Heart right ventricle (tissue), 16 donors: ENCODE measurements around the gene TNFSF15. TPM values are rescaled to one million over a fixed set of nuclear protein-coding genes. Genes with fewer than 3 reads are reported as not detected.
A peak's percentile ranks its signal among the peaks of the same experiment; 100 is the strongest.
"Not testable (repeated sequence)": the region's sequence is repeated elsewhere in the genome, so short reads cannot be mapped to it uniquely, and the experiment has no call there.

Experiments used
- ATAC-seq, 8 donors: fragments of 200-7000 bp; cut with Tn5 transposase; one replicate each; pipeline ENCODE4 v1.9.1; 2020; ENCODE audit warnings: mild to moderate bottlenecking in 8 of 8, moderate library complexity in 8 of 8, moderate number of reproducible peaks in 1 of 8
- DNase-seq, 2 donors: peaks; one replicate each; pipeline ENCODE4 v3.0.0-alpha.2; 2020
- H3K27ac ChIP-seq, 10 donors: fragments of 200-600 bp; sonication (generic) in 2 of 10; one replicate each; pipeline versions ENCODE4 v1.5.0 to v1.8.0; 2020 to 2022; ENCODE audit warnings: mild to moderate bottlenecking in 3 of 10
- H3K27me3 ChIP-seq, 7 donors: fragments of 200-600 bp; one replicate each; pipeline ENCODE4 v1.8.0; 2021 to 2022; ENCODE audit warnings: mild to moderate bottlenecking in 2 of 7
- H3K36me3 ChIP-seq, 9 donors: fragments of 200-600 bp; sonication (generic) in 1 of 9; one replicate each; pipeline versions ENCODE4 v1.5.0 to v1.8.0; 2020 to 2022; ENCODE audit warnings: mild to moderate bottlenecking in 2 of 9
- H3K4me1 ChIP-seq, 9 donors: fragments of 200-600 bp; sonication (generic) in 1 of 9; one replicate each; pipeline versions ENCODE4 v1.5.0 to v1.8.0; 2020 to 2022; ENCODE audit warnings: mild to moderate bottlenecking in 4 of 9
- H3K4me3 ChIP-seq, 10 donors: fragments of 200-600 bp; sonication (generic) in 2 of 10; one replicate each; pipeline versions ENCODE4 v1.5.0 to v1.8.0; 2020 to 2022; ENCODE audit warnings: mild to moderate bottlenecking in 7 of 10, moderate library complexity in 2 of 10
- H3K9me3 ChIP-seq, 11 donors: fragments of 200-600 bp in 10 of 11; sonication (generic) in 2 of 11; one replicate each; pipeline versions ENCODE4 v1.5.0 to v1.8.0; 2013 to 2022; ENCODE audit warnings: mild to moderate bottlenecking in 2 of 11, control low read depth in 1 of 11, moderate library complexity in 1 of 11
- CTCF ChIP-seq, 9 donors: fragments of 200-600 bp; sonication (generic) in 2 of 9; IDR thresholded peaks; one replicate each; pipeline versions ENCODE4 v1.5.0 to v1.8.0; 2021 to 2022; ENCODE audit warnings: antibody characterized with exemption in 9 of 9, mild to moderate bottlenecking in 5 of 9, moderate library complexity in 1 of 9
- WGBS, 2 donors: extraction: QIAGEN DNeasy Blood & Tissue Kit; methylation state at CpG; one replicate each; pipeline ENCODE4 v1.1.7; 2013; ENCODE audit warnings: inconsistent platforms in 1 of 2; 5-methylcytosine and 5-hydroxymethylcytosine counted together
- intact Hi-C, 10 donors: fragments of 100-400 bp; cut with DNase I; formaldehyde crosslinking; loops; one replicate each; pipeline versions ENCODE4 v1.11.1 to v1.14.2; 2022
- polyA plus RNA-seq, 2 donors: library from polyadenylated mRNA; stranded (reverse); fragments of 200-250 nt; gene quantifications; one replicate each; pipeline ENCODE4 v1.2.3, GENCODE V29; 2013
- total RNA-seq, 10 donors: library from RNA; stranded (reverse); fragmentation: NEBNext Ultra II Directional in 3 of 10; extraction: Animal tissue kit (Norgen Biotek cat#: 25700) in 3 of 10; gene quantifications; one replicate each; pipeline versions ENCODE4 v1.2.1 to v1.2.4, GENCODE V29; 2021 to 2023
- donor health status: Arrhythmogenic right ventricular cardiomyopathy.
- donor health status: ischemic (EF 13 %, LVEDD 7.1; RV severe dilation, severe dysfunction).
- donor health status: healthy with polysubstance abuse.
- donor health status: DM: no; HTN: yes; CAD: no.
- donor health status: DM: no; HTN: no; CAD: no.
- donor health status: ischemic (EF 25% LVEDD 6.9; RV normal size, moderate dysfunction).
- donor health status: ischemic (EF 25% LVEDD 5.7; RV mildly dilated, moderate dysfunction).
- donor health status: healthy.
- donor health status: DM: yes; HTN: yes; CAD: no.
- donor health status: Ischemic cardiomyopathy.
- donor health status: ischemic (EF 35%, LVEDD 5.7; RV mildly dilated, moderate dysfunction).
- donor health status: nonischemic (EF 11% LVEDD 7.7; RV severe dilation, severe dysfunction).
- donor health status: DM: yes; HTN: yes; CAD: no.
- donor health status: PGD.
- donor health status: ischemic (EF 29% LVEDD 5.4; RV normal size, mild dysfunction).
- donor health status: nonischemic (EF 23%, LVEDD 6.1; RV moderate dilation, normal function).

Gene TNFSF15
- total and polyA plus RNA-seq, 12 donors, result 0.01 to 0.62 (median 0.05) TPM; not detected in 5

DNA sequence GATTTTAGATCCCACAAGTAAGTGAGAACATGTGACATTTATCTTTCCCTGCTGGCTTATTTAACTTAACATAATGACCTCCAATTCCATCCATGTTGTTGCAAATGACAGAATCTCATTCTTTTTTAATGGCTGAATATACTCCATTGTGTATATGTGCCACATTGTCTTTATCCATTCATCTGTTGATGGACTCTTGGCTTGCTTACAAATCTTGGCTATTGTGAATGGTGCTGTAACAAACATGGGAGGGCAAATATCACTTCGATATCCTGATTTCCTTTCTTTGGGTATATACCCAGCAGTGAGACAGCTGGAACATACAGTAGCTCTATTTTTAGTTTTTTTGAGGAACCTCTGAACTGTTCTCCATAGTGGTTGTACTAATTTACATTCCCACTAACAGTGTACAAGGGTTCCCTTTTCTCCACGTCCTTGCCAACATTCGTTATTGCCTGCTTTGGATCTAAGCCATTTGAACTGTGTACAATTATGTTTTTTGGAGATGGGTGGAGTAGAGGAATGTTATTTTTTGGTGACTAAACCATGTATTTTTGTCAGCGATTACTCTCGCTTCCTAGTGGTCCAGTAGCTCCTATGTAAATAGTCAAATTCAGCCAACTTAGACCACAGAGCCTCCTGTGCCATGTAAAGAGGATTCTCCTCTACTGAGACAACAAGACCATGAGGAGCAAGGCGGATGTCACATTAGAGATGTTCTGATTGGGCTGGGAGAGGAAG is 60.6 kb downstream of the TNFSF15 start:
- intact Hi-C loops, result no loop called here
- peak in 1 of 8 donors; percentile 42 for ATAC-seq

GRCh38 chr9:114743446-114743845 is 62.4 kb downstream of the TNFSF15 start:
- H3K4me3 ChIP-seq, result no peak overlapping the region
- TF ChIP-seq CTCF (IDR thresholded peaks at IDR 0.05), result no peak
- H3K9me3 ChIP-seq, result no peaks in the 10 kb centered on the region
- H3K27me3 ChIP-seq, result peaks cover 0 to 13% (median 0%) of the 10 kb centered on the region in 7 donors
- H3K36me3 ChIP-seq, result no peaks in the 10 kb centered on the region
- ATAC-seq (no peak), DNase-seq (no peak)
- no peak overlapping the region for H3K27ac ChIP-seq
- WGBS, 2 donors, result 91 to 92% methylated on average over 3 of the region's 3 CpGs
- H3K4me1 ChIP-seq, result peaks cover 0 to 20% (median 0%) of the 10 kb centered on the region in 9 donors
- intact Hi-C loops, result no loop called here

More for the DNA sequence above, 60.6 kb downstream of the TNFSF15 start:
- no peaks in the 10 kb centered on the region for H3K36me3 ChIP-seq
- no peak for TF ChIP-seq CTCF (IDR thresholded peaks at IDR 0.05)
- WGBS, 2 donors, result 50 to 65% methylated on average over 6 of the region's 6 CpGs
- H3K4me3 ChIP-seq, result no peak overlapping the region
- peaks cover 0 to 13% (median 0%) of the 10 kb centered on the region in 9 donors for H3K4me1 ChIP-seq
- no peaks in the 10 kb centered on the region for H3K9me3 ChIP-seq
- H3K27me3 ChIP-seq, result peaks cover 0 to 6% (median 0%) of the 10 kb centered on the region in 7 donors
- H3K27ac ChIP-seq, result no peak overlapping the region
- no peak for DNase-seq

DNA sequence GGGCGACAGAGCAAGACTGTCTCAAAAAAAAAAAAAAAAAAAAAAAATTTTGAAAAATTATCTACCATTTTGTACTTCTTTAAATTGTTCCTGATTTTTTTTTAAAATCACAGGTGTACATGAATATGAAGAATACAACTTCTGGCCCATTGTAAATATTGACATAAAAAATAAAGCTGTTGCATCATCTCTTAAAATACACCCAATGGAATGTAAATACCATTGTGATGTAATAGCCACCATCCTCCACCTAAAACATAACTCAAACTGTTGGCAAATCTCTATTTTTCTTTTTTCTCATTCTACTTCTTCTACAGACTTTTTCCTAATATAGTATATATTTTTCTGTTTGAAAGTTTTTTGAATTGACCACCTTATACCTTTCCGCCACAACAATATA is 62.9 kb downstream of the TNFSF15 start:
- no peak for TF ChIP-seq CTCF (IDR thresholded peaks at IDR 0.05)
- WGBS, 2 donors, result 93 to 98% methylated on average over 2 of the region's 2 CpGs
- intact Hi-C loops, result no loop called here

DNA sequence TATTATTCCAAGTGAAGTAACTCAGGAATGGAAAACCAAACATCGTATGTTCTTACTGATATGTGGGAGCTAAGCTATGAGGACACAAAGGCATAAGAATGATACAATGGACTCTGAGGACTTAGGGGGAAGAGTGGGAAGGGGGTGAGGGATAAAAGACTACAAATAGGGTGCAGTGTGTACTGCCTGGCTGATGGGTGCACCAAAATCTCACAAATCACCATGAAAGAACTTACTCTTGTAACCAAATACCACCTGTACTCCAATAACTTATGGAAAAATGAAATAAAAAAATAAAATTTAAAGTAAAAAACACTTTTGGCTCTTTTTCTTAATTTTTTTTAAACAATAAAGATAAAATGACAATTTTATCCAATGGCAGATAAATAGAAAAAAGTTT is 64.3 kb downstream of the TNFSF15 start:
- not testable (repeated sequence) for ATAC-seq
- 83 to 90% methylated on average over 1 of the region's 1 CpG for WGBS, 2 donors

More for the DNA sequence above, 62.9 kb downstream of the TNFSF15 start:
- H3K27me3 ChIP-seq, result peaks cover 0 to 13% (median 0%) of the 10 kb centered on the region in 7 donors
- no peaks in the 10 kb centered on the region for H3K36me3 ChIP-seq
- DNase-seq, result no peak
- no peak overlapping the region for H3K27ac ChIP-seq
- ATAC-seq, result no peak
- no peak overlapping the region for H3K4me3 ChIP-seq
- no peaks in the 10 kb centered on the region for H3K9me3 ChIP-seq
- peaks cover 0 to 21% (median 0%) of the 10 kb centered on the region in 9 donors for H3K4me1 ChIP-seq

More for the DNA sequence above, 64.3 kb downstream of the TNFSF15 start:
- H3K4me3 ChIP-seq, DNase-seq, intact Hi-C loops, H3K36me3 ChIP-seq, H3K9me3 ChIP-seq, H3K27ac ChIP-seq: not testable (repeated sequence)
- Histone ChIP-seq H3K4me1 (peaks cover 0 to 26% (median 0%) of the 10 kb centered on the region in 9 donors), H3K27me3 (peaks cover 0 to 13% (median 0%) of the 10 kb centered on the region in 7 donors)
